ENCODE measurements around the gene WDFY4.

DNA sequence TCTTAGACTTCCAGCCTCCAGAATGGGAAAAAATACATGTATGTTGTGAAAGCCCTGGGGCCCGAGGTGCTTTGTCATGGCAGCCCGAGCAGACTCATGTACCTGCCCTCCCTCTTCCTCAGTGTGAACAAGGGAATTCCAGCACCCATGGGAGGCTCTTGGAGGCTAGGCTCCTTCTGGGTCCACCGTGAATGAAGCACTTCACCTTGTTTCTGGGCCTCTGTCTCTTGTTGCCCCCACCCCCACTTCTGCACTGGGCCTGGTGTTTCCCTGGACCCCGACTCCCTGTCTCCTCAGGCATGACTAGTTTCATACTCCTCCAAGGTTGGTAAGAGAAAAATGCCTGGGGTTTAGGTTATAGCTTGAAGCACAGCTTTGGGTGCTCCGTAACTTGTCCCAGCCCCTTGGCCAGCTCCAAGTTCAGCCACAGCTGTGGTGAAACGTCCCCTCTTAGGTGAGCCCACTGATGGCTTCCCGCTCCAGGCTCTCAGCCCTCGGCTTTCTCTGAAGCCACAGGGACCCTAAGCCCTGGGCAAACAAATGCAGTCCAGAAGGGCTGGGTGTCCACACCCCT lies 49.6 kb upstream of the WDFY4 start:
- TF ChIP-seq, protein P1, sequence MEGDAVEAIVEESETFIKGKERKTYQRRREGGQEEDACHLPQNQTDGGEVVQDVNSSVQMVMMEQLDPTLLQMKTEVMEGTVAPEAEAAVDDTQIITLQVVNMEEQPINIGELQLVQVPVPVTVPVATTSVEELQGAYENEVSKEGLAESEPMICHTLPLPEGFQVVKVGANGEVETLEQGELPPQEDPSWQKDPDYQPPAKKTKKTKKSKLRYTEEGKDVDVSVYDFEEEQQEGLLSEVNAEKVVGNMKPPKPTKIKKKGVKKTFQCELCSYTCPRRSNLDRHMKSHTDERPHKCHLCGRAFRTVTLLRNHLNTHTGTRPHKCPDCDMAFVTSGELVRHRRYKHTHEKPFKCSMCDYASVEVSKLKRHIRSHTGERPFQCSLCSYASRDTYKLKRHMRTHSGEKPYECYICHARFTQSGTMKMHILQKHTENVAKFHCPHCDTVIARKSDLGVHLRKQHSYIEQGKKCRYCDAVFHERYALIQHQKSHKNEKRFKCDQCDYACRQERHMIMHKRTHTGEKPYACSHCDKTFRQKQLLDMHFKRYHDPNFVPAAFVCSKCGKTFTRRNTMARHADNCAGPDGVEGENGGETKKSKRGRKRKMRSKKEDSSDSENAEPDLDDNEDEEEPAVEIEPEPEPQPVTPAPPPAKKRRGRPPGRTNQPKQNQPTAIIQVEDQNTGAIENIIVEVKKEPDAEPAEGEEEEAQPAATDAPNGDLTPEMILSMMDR (conservative IDR thresholded peaks at IDR 0.05), result no peak
- no peak for TF ChIP-seq ZFX (IDR thresholded peaks at IDR 0.05)

Measured in C4-2B (cell line).